HG03432 (cell line): ENCODE measurements around the gene ASB15.
"Not testable (repeated sequence)": the region's sequence is repeated elsewhere in the genome, so short reads cannot be mapped to it uniquely, and the experiment has no call there.

Experiments
- ATAC-seq: cut with Tn5 transposase; IDR thresholded peaks from one replicate; pipeline ENCODE4 v1.9.1; 2021; ENCODE audit warnings: mild to moderate bottlenecking, moderate library complexity; ENCODE audit not compliant: unreplicated experiment

The ASB15 gene

DNA sequence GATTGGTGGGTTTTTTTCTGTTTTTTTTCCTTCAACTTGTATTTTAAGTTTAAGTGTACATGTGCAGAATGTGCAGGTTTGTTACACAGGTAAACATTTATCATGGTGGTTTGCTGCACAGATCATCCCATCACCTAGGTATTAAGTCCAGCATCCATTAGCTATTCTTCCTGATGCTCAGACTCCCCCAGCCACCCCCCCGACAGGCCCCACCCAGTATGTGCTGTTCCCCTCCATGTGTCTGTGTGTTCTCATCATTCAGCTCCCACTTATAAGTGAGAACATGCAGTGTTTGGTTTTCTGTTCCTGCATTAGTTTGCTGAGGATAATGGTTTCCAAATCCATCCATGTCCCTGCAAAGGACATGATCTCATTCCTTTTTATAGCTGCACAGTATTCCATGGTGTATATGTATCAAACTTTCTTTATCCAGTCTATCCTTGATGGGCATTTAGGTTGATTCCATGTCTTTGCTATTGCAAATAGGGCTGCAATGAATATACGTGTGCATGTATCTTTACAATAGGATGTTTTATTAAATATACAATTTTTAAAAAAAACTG is 32.5 kb downstream of the ASB15 start:
- not testable (repeated sequence) for ATAC-seq

DNA sequence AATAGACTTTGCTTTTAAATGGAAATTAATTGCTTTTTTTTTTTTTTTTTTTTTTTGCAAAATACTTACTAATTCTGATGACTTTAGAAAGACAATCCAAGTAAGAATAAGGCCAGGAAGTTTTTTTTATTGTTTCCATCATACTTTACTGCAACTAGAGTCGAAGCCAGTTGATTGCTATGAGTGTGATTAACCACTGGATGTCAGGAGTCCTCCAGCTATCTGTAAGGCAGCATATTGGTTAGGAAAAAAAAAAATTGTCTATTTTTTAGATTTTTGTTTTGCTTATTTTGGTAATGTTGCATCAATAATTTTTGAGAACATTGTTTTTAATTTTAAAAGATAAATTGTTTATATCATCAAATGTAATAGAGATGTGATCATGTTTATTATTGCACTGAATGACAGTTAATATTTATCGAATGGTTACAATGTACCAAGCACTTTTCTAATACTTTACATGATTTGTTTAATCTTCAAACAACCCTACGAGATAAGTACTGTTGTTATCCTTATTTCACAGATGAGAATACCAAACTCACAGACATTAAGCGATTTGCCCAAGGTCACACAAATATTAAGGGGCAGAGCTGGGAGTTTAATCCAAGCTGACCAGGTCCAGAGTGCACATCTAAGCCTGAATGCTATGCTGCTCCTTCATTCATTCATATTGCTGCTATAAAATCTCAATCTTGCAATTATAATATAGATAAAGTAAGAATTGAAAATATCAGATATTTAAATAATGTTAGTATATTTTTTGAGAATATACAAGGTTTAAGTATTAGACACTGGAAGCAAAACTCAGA is 34.1 kb downstream of the ASB15 start:
- no peak for ATAC-seq

DNA sequence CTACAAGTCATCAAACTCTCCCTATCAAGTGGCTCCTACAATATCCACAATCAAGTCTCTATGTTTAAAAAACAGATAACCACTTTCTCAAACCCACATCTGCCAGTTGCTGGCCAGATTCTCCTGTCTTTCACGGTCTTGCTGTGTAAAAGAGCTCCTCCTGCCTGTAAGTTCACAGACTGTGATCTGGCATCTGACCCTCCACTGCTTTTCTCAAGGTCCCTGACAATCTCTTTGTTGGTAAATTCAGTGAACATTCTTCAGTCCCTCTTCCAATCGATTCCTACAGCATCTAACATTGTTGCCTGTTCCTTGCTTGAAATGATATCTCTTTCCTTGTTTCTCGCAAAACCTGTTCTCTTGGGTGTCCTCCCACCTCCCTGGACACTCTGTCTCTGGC is 35.6 kb downstream of the ASB15 start:
- ATAC-seq, result no peak

DNA sequence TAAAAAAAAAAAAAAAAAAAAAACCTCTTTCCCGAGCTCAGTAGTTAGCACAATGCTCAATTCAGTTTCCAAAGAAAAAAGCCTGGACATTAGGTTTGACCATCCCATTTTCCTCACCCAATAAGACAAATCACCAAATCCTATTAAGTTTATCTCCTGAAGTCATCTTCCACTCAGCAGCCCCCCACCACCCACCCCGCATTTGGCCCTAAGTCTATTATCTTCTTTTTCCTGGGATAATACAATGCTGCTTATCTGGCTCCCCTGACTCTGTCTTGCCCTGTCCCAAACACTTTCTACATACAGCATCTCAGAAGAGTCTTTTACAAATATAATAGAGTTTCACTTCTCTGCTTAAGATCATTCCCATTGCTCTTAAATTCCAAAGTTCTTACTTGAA is 36.3 kb downstream of the ASB15 start:
- no peak for ATAC-seq

DNA sequence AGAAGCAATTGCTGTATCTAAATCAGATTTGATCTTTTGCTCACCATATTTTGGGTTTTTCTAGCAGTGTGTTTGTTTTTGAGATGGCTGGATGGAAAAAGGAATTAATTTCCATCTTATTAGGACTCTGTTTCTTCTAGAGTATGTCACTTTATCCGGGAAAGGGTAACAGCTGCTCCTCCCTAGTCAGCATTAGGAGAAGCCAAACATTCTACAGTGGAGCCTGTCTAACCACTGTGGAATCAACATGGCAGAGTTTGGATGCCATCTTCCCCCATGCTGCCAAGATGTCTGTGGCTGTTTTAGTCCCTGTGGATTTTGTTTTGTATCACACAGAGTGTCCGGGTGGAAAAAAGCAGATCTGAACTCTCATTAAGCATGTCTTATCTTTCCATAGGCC is 38.0 kb downstream of the ASB15 start:
- no peak for ATAC-seq

DNA sequence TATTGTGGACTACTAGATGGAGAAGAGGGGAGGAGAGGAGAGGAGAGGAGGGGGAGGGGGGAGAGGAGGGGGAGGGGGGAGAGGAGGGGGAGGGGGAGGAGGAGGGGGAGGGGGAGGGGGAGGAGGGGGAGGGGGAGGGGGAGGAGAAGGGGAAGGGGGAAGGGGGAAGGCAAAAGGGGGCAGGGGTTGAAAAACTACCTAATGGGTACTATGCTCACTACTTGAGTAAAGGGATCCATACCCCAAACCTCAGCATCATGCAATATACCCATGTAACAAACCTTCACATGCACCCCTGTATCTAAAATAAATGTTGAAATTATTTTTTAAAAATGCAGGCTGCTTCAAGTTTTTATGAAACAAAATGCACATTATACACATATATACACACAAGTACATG is 39.0 kb downstream of the ASB15 start:
- no peak for ATAC-seq

DNA sequence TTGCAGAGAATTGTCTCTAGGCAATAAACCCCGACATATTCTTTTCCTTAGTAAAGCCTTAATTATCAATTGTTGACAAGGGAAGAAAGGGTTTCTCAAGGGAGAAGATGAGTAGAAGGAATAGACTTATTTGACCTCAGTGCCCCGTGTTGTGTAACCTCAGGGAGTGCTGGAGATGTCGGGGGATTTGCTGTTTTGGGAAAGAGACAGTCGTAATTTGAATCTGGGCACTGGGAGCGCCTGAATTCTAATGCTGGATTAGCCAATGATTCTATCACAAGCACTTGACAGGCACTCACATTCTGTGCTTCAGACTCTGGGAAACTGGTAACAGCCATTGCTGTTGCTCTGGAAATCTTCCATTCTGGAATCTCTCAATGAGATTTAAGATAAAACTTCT is 40.3 kb downstream of the ASB15 start:
- no peak for ATAC-seq

DNA sequence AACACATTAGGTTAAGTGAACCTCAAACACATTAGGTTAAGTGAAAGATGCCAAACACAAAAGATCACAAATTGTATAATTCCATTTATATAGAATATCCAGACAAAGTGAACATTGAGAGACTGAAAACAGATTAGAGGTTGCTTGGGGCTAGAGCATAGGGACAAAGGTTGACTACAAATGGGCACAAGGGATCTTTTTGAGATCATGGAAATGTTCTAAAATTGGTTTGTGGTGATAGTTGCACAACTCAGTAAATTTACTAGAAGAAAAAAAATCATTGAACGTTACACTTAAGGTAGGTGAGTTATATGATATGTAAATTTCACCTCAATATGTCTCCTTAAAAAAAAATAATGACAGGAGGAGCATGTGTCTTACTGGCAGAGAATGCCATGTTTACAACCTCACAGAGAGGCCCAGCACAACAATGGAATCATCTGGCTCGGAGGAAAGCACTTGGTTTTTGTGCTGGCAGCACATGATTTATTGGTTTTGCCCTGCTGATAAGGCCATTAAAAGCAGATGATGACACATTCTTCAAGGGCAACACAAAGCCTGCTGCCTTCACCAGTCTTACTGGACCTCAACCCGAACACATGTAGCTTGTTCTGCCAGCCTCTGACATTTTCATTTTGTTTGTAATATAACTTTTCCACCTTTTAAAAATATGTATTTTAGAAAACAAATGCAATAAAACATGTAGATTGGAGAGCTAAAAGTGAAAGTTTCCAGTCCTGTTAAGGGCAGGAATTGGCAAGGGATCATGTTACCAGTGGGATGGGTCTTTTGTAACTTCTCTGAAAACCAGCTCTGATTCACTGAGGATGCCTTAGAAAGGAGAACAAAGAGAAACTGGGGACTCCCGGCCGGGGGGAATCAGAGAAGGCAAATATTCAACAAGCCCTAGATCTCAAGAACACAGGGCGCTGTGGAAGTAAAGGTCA is 42.1 kb downstream of the ASB15 start:
- ATAC-seq, result no peak

DNA sequence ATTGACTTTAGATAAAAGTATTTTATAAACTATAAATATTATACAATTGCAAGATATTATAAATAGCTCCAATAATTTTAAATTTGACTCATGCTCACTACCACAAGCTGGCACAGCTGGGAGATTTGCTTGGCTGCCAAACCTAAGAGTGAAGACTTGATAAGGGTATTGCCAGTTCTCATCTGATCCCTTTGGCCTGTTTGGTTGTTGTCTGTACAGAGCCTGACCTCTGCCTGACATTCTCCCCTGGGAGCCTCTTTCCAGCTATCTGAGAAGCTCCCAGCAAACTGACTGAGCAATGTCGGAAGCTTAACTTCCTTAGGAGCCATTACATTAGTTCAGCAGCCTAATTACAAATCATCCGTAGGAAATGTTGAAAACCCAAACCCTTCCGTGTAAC is 43.9 kb downstream of the ASB15 start:
- no peak for ATAC-seq

DNA sequence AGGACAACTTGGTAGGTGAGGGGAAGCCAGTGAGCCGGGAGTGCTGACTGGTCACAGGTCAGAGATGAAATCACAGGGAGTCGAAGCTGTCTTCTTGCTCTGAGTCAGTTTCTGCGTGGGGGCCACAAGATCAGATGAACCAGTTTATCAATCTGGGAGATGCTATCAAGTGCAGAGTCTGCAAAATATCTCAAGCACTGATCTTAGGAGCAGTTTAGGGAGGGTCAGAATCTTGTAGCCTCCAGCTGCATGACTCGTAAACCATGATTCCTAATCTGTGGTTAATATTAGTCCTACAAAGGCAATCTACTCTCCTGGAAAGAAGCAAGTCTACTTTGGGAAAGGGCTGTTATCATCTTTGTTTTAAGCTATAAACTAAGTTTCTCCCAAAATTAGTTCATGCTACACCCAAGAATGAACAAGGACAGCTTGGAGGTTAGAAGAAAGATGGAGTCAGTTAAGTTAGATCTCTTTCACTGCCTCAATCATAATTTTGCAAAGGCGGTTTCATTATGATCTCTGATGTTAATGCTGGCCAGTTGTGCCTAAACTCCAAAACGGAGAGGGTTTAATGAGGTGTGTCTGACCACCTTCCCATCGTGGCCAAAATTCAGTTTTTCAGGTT is 45.6 kb downstream of the ASB15 start:
- no peak for ATAC-seq

DNA sequence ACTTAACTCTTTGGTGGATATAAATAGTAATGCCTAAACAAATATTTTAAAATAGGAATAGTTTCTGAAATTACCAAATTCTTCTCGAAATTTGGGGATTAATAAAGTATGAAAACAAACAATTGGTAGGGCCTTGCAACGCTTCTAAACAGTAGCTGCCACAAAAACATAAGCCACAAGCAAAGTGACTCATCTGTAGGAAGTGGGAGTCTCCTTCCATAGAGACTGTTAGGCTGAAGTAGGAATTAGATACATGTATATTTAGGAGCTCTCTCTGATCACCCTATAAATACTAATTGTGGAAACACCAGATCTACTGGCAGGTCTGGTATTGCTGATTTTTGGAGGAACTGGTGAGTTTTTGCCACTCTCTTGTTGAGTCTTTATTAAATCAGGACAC is 48.3 kb downstream of the ASB15 start:
- ATAC-seq, result no peak

DNA sequence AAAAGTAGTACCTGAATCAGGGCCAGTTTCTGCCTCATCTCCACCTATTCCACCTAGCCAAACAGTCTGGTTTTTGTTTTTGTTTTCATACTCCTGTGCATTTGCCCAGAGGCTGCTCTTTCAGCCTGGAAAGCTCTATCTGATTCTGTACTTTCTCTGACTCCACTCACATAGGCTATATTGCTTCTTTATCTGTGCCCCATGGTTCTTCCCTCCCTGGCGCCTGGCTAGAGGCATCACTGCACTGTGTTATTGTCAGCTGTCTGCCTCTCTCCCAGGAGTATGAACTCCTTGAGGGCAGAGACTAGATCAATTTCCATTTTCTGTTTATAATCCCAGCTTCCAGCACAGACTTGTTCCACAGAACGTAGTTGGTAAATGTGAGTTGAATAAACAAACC is 49.0 kb downstream of the ASB15 start:
- ATAC-seq, result no peak

DNA sequence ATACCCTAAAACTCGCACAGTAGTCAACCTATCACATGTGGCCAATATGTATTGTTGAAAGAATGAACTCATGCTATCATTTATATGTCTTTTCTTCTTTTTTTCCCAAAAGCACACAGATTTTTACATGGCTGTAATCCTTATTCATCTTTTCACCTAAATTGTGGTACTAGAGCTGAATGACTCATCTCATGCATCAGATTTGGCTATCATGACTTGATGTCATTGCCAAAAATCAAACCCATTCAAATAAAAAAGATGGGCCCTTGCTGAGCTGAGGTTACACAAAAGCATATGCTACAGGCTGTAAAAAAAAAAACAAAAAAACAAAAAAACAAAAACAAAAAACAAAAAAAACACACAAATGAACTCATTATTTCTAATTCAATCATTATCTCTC is 50.8 kb downstream of the ASB15 start:
- no peak for ATAC-seq

DNA sequence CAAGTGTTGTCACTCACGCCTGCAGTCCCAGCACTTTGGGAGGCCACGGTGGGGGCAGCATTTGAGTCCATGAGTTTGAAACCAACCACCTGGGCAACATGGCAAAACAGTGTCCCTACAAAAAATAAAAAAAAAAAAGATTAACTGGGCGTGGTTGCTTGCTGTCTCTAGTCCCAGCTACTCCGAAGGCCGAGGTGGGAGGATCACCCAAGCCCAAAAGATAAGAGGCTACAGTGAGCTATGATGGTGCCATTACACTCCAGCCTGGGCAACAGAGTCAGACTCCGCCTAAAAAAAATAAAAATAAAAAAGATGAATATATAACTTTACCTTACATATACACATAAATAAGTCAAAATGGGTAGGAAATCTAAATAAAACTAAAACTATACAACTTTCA is 51.5 kb downstream of the ASB15 start:
- no peak for ATAC-seq

DNA sequence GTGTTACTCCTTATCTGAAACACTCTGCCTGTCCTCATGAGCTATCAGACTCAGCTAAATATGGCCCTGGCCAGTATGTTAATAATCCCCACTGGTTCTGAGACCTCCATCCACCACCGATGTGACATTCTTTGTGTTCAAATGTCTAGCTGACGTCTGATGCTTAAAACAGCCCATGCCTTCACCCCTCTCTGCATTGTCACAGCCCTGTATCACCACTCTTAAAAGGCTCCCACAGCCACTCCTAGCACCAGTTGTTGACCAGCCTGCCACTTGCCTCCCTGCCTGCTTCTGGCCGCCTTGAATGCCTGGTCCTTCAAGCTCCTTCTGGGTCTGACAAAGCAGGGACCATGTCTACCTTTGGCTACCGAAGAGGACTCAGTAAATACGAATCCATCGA is 54.0 kb downstream of the ASB15 start, which contains the start of gene LMOD2:
Gene LMOD2, plus strand, starts transcription at position 253 of the 400 bp plus-strand sequence. Its CDS starts 98 bp downstream, at position 351.
- ATAC-seq, result no peak

DNA sequence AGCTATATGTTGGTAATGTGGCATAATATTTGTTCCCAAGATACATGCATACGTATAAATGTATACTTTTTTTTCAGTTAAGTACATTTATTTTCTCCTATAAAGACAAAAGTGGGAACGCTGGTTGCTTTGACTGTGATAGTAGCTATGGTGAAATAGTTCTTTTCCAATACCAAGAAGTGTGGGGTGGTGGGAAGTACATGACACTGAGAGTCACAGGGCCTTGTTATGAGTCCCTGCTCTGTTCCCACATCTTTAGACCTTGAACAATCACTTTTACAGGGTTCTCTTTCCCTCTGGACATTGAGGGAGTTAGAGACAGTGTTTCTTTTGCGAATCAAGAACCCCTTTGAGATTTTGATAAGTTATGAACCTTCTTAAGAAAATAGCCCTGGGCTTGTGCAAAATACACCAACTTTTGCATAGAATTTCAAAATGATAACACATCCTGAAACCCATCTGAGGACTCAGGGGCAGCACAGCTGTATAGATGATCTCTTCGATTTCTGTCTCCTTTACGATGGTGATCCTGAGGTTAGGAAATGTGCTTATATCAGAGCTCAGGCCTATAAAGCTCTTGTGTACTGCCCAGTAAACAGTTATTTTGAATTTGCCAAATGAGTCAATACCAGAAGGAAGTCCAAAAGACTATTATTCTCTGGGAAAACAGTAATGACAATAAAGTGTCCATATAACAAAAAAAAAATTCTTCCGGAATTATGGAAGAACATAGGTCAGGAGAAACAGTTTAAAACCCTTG is 55.1 kb downstream of the ASB15 start:
- no peak for ATAC-seq

DNA sequence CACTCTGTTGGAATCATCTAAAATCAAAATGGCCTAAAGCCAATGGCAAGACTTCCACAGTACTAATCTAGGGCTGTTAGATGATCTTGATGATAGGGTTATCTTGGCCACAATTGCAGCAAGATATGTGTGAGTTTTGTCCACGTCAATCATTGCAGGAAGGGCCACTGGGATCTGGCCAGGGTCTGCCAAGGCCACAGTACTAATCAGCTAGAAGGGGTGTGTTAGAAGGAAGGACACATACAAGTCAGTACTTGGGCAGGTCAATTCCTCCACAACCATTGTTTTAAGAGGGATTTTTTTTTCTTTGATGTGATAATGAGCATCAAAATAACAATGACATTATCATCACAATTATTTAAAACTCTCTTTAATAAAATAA is 55.7 kb downstream of the ASB15 start:
- ATAC-seq, result no peak

DNA sequence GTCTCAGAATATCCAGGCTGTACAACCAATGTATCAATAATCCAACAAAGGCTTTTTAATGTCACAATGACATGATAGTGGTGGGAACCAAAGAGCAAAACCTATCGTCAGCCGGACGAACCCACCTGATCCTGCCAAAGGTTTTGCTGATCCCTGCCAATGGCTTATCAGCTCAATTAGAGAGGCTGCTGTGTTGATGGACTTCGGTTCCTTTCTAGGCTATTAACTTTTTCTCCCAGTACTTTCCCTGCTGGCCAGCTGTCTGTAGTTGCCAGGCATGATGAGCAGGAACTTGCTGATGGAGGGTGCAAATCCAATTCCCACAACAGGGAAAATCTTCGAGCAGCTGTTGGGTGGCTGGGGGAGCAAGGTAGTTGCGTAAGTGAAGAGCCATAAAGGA is 56.4 kb downstream of the ASB15 start:
- no peak for ATAC-seq

DNA sequence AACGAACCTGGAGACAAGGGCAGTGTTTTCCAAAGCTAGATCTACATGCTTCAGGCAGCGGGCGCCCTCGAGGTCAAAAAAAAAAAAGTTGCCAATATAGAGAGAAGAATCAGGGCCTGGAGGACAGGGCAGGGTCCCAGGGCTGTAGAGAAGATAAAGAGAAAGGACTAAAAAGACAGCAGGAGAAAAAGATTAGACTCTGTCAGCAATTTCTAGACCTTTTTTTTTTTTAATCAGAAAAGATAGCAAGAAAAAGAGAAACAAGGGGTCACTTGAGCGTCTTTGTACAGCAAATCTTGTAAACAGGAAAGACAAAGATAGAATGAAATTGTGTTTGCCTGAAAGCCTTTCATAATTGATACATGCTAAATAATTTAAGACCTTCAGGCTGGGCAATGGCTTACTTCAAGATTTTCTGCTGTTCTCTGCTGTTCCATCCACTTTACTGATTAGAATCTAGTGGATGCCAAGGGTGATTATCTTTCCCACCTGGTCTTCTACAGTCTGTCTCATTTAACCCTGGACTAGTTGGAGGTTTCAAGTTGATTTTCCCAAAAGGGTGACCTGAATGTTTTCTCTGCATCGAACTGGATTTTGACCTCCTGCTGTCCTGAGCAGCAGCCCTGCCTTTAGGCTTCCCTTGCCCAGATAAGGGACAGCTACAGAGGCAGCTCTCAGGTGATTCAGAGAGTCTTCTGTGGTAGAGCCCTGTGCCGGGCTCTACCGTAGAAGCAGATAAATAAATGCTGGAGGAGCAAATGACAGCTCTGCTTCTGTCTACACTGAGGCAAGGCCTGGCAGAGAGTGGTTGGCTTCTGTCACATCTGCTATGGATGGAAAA is 59.1 kb downstream of the ASB15 start:
- ATAC-seq, result no peak

DNA sequence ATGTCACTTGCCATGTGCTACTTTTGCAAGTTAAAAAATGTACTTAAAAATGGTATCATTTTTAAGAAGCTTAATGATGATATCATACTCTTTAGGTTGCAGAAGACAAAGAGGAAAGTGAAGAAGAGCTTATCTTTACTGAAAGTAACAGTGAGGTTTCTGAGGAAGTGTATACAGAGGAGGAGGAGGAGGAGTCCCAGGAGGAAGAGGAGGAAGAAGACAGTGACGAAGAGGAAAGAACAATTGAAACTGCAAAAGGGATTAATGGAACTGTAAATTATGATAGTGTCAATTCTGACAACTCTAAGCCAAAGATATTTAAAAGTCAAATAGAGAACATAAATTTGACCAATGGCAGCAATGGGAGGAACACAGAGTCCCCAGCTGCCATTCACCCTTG is 60.1 kb downstream of the ASB15 start:
- ATAC-seq, result no peak
